Naive thymus-derived CD4-positive, alpha-beta T cell (primary cell): ENCODE results near the gene DMAC2L. TPM values are rescaled to one million over a fixed set of nuclear protein-coding genes. Genes with fewer than 3 reads are reported as not detected.

Experiments used
- ATAC-seq: fragments of 150-1000 bp; cut with Tn5 transposase; 2 replicates; pipeline ENCODE4 v1.10.0; 2021; ENCODE audit warnings: mild to moderate bottlenecking, moderate library complexity
- CTCF ChIA-PET: fragments of 350-600 bp; sonication (Branson Sonifier 250); formaldehyde crosslinking; loops from one replicate; lab custom pipeline; 2021; ENCODE audit warnings: antibody characterized with exemption; lab: Charles Lee
- POLR2A ChIA-PET: fragments of 350-600 bp; sonication (Branson Sonifier 250); formaldehyde crosslinking; loops from one replicate; lab custom pipeline; 2021; ENCODE audit warnings: antibody characterized with exemption, inconsistent platforms; lab: Charles Lee
- DNase-seq, 9 donors: peaks; one replicate each; pipeline versions ENCODE4 v3.0.0 to v3.0.0-alpha.2; 2020 to 2022; ENCODE audit warnings: mixed read lengths in 1 of 9
- H3K27ac ChIP-seq: one replicate; pipeline ENCODE4 v1.7.0; 2013; ENCODE audit warnings: mild to moderate bottlenecking, low read depth, low read length, moderate library complexity
- H3K27me3 ChIP-seq, 2 donors: one replicate each; pipeline ENCODE4 v1.7.0; 2013; ENCODE audit warnings: low read length in 2 of 2, mild to moderate bottlenecking in 2 of 2, moderate library complexity in 2 of 2; ENCODE audit not compliant: control insufficient read depth in 2 of 2, insufficient read depth in 2 of 2
- H3K36me3 ChIP-seq, 3 experiments: 1 replicate in 2 of 3; 2 replicates in 1 of 3; pipeline ENCODE4 v1.7.0; 2013; ENCODE audit warnings: low read length in 3 of 3, mild to moderate bottlenecking in 3 of 3, moderate library complexity in 1 of 3; ENCODE audit not compliant: insufficient read depth in 3 of 3, control insufficient read depth in 2 of 3
- H3K4me1 ChIP-seq, 2 donors: one replicate each; pipeline ENCODE4 v1.7.0; 2013; ENCODE audit warnings: low read length in 2 of 2, mild to moderate bottlenecking in 2 of 2, moderate library complexity in 1 of 2; ENCODE audit not compliant: control insufficient read depth in 2 of 2, insufficient read depth in 2 of 2
- H3K4me3 ChIP-seq: 2 replicates; pipeline ENCODE4 v1.7.0; 2013; ENCODE audit warnings: mild to moderate bottlenecking, low read length
- H3K9me3 ChIP-seq, 3 experiments: 1 replicate in 2 of 3; 2 replicates in 1 of 3; pipeline ENCODE4 v1.7.0; 2013; ENCODE audit warnings: low read length in 3 of 3; ENCODE audit not compliant: control insufficient read depth in 2 of 3
- H3K27ac Mint-ChIP-seq, 9 donors: one replicate each; pipeline ENCODE4 v1.8.0; 2020 to 2022; ENCODE audit warnings: mixed read lengths in 9 of 9, mild to moderate bottlenecking in 8 of 9, moderate library complexity in 5 of 9, inconsistent platforms in 2 of 9
- H3K27me3 Mint-ChIP-seq, 5 donors: one replicate each; pipeline ENCODE4 v1.8.0; 2021 to 2022; ENCODE audit warnings: mixed read lengths in 5 of 5, mild to moderate bottlenecking in 1 of 5
- H3K36me3 Mint-ChIP-seq, 5 donors: one replicate each; pipeline ENCODE4 v1.8.0; 2020 to 2022; ENCODE audit warnings: mixed read lengths in 5 of 5, mild to moderate bottlenecking in 3 of 5, inconsistent platforms in 1 of 5
- H3K4me1 Mint-ChIP-seq, 7 donors: one replicate each; pipeline ENCODE4 v1.8.0; 2020 to 2022; ENCODE audit warnings: mixed read lengths in 7 of 7, mild to moderate bottlenecking in 3 of 7, inconsistent platforms in 1 of 7
- H3K4me3 Mint-ChIP-seq, 10 donors: one replicate each; pipeline ENCODE4 v1.8.0; 2020 to 2022; ENCODE audit warnings: mild to moderate bottlenecking in 10 of 10, mixed read lengths in 10 of 10, moderate library complexity in 6 of 10, inconsistent platforms in 2 of 10
- H3K9me3 Mint-ChIP-seq, 11 donors: one replicate each; pipeline ENCODE4 v1.8.0; 2020 to 2022; ENCODE audit warnings: mixed read lengths in 11 of 11, mild to moderate bottlenecking in 4 of 11, inconsistent platforms in 1 of 11, moderate library complexity in 1 of 11
- intact Hi-C, 2 donors: fragments of 100-400 bp; cut with micrococcal nuclease; formaldehyde crosslinking; loops; one replicate each; pipeline ENCODE4 v1.15.1; 2023
- polyA plus RNA-seq, 2 donors: library from polyadenylated mRNA; unstranded; fragments of 300-500 nt; fragmentation: Illumina TruSeq; gene quantifications; one replicate each; pipeline ENCODE4 v1.2.3, GENCODE V29; 2021
- total RNA-seq, 6 experiments: library from RNA in 5 of 6; stranded (reverse) in 5 of 6; gene quantifications; 1 replicate in 5 of 6; 2 replicates in 1 of 6; pipeline ENCODE4 v1.2.3 and lab custom pipeline; 2021 to 2026

The DMAC2L gene
- total and polyA plus RNA-seq, 7 experiments from 2014 or later, result 13.1 to 27.5 (median 16.7) TPM

GRCh38 chr14:50344116-50344775, 32.1 kb downstream of the DMAC2L start:
- Histone ChIP-seq H3K4me3 (no peak overlapping the region), H3K27me3 (no peaks in the 10 kb centered on the region), H3K27ac (no peak overlapping the region), H3K9me3 (no peaks in the 10 kb centered on the region), H3K4me1 (no peaks in the 10 kb centered on the region), H3K36me3 (peaks cover 0 to 7% (median 0%) of the 10 kb centered on the region in 3 experiments)
- peaks cover 0 to 23% (median 16%) of the 10 kb centered on the region in 7 donors for H3K4me1 Mint-ChIP-seq
- CTCF ChIA-PET, result no interaction called here
- peaks cover 0 to 19% (median 0%) of the 10 kb centered on the region in 5 donors for H3K27me3 Mint-ChIP-seq
- peak; percentile 45 for ATAC-seq
- no peaks in the 10 kb centered on the region for H3K9me3 Mint-ChIP-seq
- peak overlapping the region in 4 of 9 donors; percentile 22 to 67 (median 56) for H3K27ac Mint-ChIP-seq
- POLR2A ChIA-PET, result interaction anchor here (0.6 to 0.8 kb wide), 2 partner anchors 188 to 579 kb away, joined by 3 to 4 read pairs; no protein-coding TSS in a partner anchor
- no peak overlapping the region for H3K4me3 Mint-ChIP-seq
- H3K36me3 Mint-ChIP-seq, result peaks cover 0 to 18% (median 4%) of the 10 kb centered on the region in 5 donors
- DNase-seq, result peak in 1 of 9 donors; percentile 63
- intact Hi-C loops, result loop anchor here (2.0 to 5.0 kb wide), 2 partner anchors 23 to 98 kb away; no protein-coding TSS in a partner anchor

- ChIA-PET CTCF (no interaction called here), POLR2A (interaction anchor here (0.8 kb wide), 2 partner anchors 187 to 213 kb away, joined by 3 to 4 read pairs; no protein-coding TSS in a partner anchor)
- no peak overlapping the region for H3K4me3 ChIP-seq
- Mint-ChIP-seq H3K9me3 (peaks cover 0 to 1% (median 0%) of the 10 kb centered on the region in 11 donors), H3K27ac (peak overlapping the region in 2 of 9 donors; percentile 23 to 67), H3K36me3 (peaks cover 0 to 15% (median 4%) of the 10 kb centered on the region in 5 donors), H3K4me1 (peaks cover 0 to 23% (median 16%) of the 10 kb centered on the region in 7 donors), H3K4me3 (no peak overlapping the region), H3K27me3 (peaks cover 0 to 19% (median 0%) of the 10 kb centered on the region in 5 donors)
- ATAC-seq (no peak), DNase-seq (no peak)
- H3K9me3 ChIP-seq, result no peaks in the 10 kb centered on the region
- H3K27ac ChIP-seq, result no peak overlapping the region
- no peaks in the 10 kb centered on the region for H3K27me3 ChIP-seq
- intact Hi-C loops, result loop anchor here (2.0 to 5.0 kb wide), 2 partner anchors 24 to 97 kb away; no protein-coding TSS in a partner anchor
- H3K36me3 ChIP-seq, result peaks cover 0 to 5% (median 0%) of the 10 kb centered on the region in 3 experiments
- H3K4me1 ChIP-seq, result no peaks in the 10 kb centered on the region
Observed at GRCh38 chr14:50344876-50345563, 32.9 kb downstream of the DMAC2L start.

GRCh38 chr14:50345846-50346422, 33.8 kb downstream of the DMAC2L start:
- Histone ChIP-seq H3K9me3 (no peaks in the 10 kb centered on the region), H3K27me3 (no peaks in the 10 kb centered on the region), H3K4me3 (no peak overlapping the region), H3K36me3 (no peaks in the 10 kb centered on the region), H3K27ac (no peak overlapping the region), H3K4me1 (no peaks in the 10 kb centered on the region)
- Mint-ChIP-seq H3K4me3 (no peak overlapping the region), H3K27me3 (peaks cover 0 to 19% (median 0%) of the 10 kb centered on the region in 5 donors), H3K4me1 (peaks cover 0 to 23% (median 16%) of the 10 kb centered on the region in 7 donors), H3K9me3 (peaks cover 0 to 1% (median 0%) of the 10 kb centered on the region in 11 donors), H3K27ac (peak overlapping the region in 1 of 9 donors; percentile 15), H3K36me3 (peaks cover 0 to 13% (median 4%) of the 10 kb centered on the region in 5 donors)
- ChIA-PET POLR2A (interaction anchor here (0.8 kb wide), 1 partner anchor 212 kb away, joined by 3 read pairs; no protein-coding TSS in a partner anchor), CTCF (no interaction called here)
- ATAC-seq (no peak), DNase-seq (no peak)
- intact Hi-C loops, result loop anchor here in 1 of 2 donors (2.0 kb wide), 1 partner anchor 25 kb away; no protein-coding TSS in a partner anchor

- Mint-ChIP-seq H3K27me3 (peaks cover 0 to 19% (median 0%) of the 10 kb centered on the region in 5 donors), H3K4me3 (no peak overlapping the region), H3K36me3 (peaks cover 0 to 16% (median 4%) of the 10 kb centered on the region in 5 donors), H3K27ac (peak overlapping the region in 2 of 9 donors; percentile 0 to 13), H3K9me3 (peaks cover 0 to 1% (median 0%) of the 10 kb centered on the region in 11 donors), H3K4me1 (peaks cover 0 to 21% (median 14%) of the 10 kb centered on the region in 7 donors)
- Histone ChIP-seq H3K4me1 (no peaks in the 10 kb centered on the region), H3K36me3 (no peaks in the 10 kb centered on the region), H3K9me3 (no peaks in the 10 kb centered on the region), H3K27me3 (no peaks in the 10 kb centered on the region), H3K27ac (no peak overlapping the region), H3K4me3 (no peak overlapping the region)
- ChIA-PET CTCF (no interaction called here), POLR2A (interaction anchor here (1.0 kb wide), 1 partner anchor 20 kb away, joined by 4 read pairs; no protein-coding TSS in a partner anchor)
- intact Hi-C loops, result no loop called here
- ATAC-seq (no peak), DNase-seq (no peak)
Observed at GRCh38 chr14:50347521-50347920, 35.4 kb downstream of the DMAC2L start.

GRCh38 chr14:50348933-50349332, 36.8 kb downstream of the DMAC2L start:
- peaks cover 0 to 1% (median 0%) of the 10 kb centered on the region in 11 donors for H3K9me3 Mint-ChIP-seq
- DNase-seq, result no peak
- Histone ChIP-seq H3K4me1 (no peaks in the 10 kb centered on the region), H3K27ac (no peak overlapping the region), H3K9me3 (no peaks in the 10 kb centered on the region), H3K36me3 (no peaks in the 10 kb centered on the region), H3K27me3 (no peaks in the 10 kb centered on the region), H3K4me3 (no peak overlapping the region)
- peak overlapping the region in 2 of 9 donors; percentile 21 to 23 for H3K27ac Mint-ChIP-seq
- H3K4me3 Mint-ChIP-seq, result no peak overlapping the region
- ATAC-seq, result no peak
- H3K27me3 Mint-ChIP-seq, result peaks cover 0 to 19% (median 0%) of the 10 kb centered on the region in 5 donors
- POLR2A ChIA-PET, result no interaction called here
- CTCF ChIA-PET, result no interaction called here
- peaks cover 0 to 9% (median under 1%) of the 10 kb centered on the region in 7 donors for H3K4me1 Mint-ChIP-seq
- H3K36me3 Mint-ChIP-seq, result peaks cover 0 to 20% (median 4%) of the 10 kb centered on the region in 5 donors
- intact Hi-C loops, result no loop called here

GRCh38 chr14:50350975-50351374, 38.9 kb downstream of the DMAC2L start:
- CTCF ChIA-PET, result no interaction called here
- peaks cover 0 to 6% (median 0%) of the 10 kb centered on the region in 7 donors for H3K4me1 Mint-ChIP-seq

More at GRCh38 chr14:50350975-50351374, 38.9 kb downstream of the DMAC2L start:
- Mint-ChIP-seq H3K9me3 (peaks cover 0 to 1% (median 0%) of the 10 kb centered on the region in 11 donors), H3K27me3 (peaks cover 0 to 14% (median 0%) of the 10 kb centered on the region in 5 donors), H3K4me3 (no peak overlapping the region), H3K36me3 (peaks cover under 1 to 17% (median 9%) of the 10 kb centered on the region in 5 donors), H3K27ac (no peak overlapping the region)
- no peaks in the 10 kb centered on the region for H3K9me3 ChIP-seq
- H3K27ac ChIP-seq, result no peak overlapping the region
- POLR2A ChIA-PET, result interaction anchor here (1.1 kb wide), 1 partner anchor 14 kb away, joined by 5 read pairs; no protein-coding TSS in a partner anchor
- no peaks in the 10 kb centered on the region for H3K4me1 ChIP-seq
- H3K4me3 ChIP-seq, result no peak overlapping the region
- DNase-seq, result no peak
- no peaks in the 10 kb centered on the region for H3K36me3 ChIP-seq
- no peak for ATAC-seq
- intact Hi-C loops, result no loop called here
- H3K27me3 ChIP-seq, result no peaks in the 10 kb centered on the region
